Measurements from ENCODE around the gene PHACTR1. TPM values are rescaled to one million over a fixed set of nuclear protein-coding genes. Genes with fewer than 3 reads are reported as not detected.

PHACTR1 gene
- total and polyA plus RNA-seq, 2 of the 4 experiments (the other 2 are of a cell fraction), result not detected

DNA sequence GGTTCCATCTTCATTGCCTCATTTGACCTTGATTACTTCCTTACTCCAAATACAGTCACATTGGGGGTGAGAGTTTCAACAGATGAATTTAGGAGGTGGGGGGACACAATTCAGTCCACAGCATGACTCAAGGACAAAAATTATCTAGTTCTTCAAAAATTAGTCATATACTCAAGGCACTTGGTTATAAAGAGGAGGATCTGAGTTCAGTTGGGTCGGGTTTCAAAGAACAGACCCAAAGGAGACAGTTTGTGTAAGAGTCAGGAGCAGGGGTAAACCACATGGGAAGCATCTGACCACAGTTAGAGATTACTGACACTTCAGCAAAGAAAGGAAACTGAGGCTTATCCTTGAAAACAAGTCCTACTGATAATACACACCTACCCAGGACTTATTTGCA lies 473.8 kb downstream of the PHACTR1 start:
- Histone ChIP-seq H3K4ac (ENCODE audit: low read depth, low read length) (no peak overlapping the region), H4K5ac (ENCODE audit: low read depth, low read length) (no peak overlapping the region), H3K4me1 (ENCODE audit: control insufficient read depth, insufficient read depth, low read length) (no peaks in the 10 kb centered on the region), H2AK5ac (ENCODE audit: low read depth, low read length) (no peak overlapping the region), H3K36me3 (ENCODE audit: control insufficient read depth, insufficient read depth, low read length) (no peaks in the 10 kb centered on the region), H3K56ac (ENCODE audit: extremely low read depth, insufficient read depth, low read length) (no peak overlapping the region), H3K27ac (ENCODE audit: insufficient read depth, low read length) (no peak overlapping the region), H3K9me3 (ENCODE audit: control insufficient read depth, insufficient read depth, low read length) (no peaks in the 10 kb centered on the region), H2BK15ac (ENCODE audit: low read depth, low read length) (no peak overlapping the region), H4K91ac (ENCODE audit: insufficient read depth, low read depth, low read length) (no peak overlapping the region), H3K4me3 (ENCODE audit: insufficient read depth, low read depth, low read length) (no peak overlapping the region), H3K18ac (ENCODE audit: low read depth, low read length) (no peak overlapping the region), H3K14ac (replicated peaks; ENCODE audit: low read depth, low read length) (no peak overlapping the region), H3K9ac (ENCODE audit: low read depth, low read length) (no peak overlapping the region), H3K23ac (ENCODE audit: low read depth, low read length) (no peak overlapping the region), H2AK9ac (replicated peaks; ENCODE audit: low read depth, low read length, poor library complexity) (no peak overlapping the region), H2BK5ac (ENCODE audit: low read depth, low read length, poor library complexity, severe bottlenecking) (no peak overlapping the region), H4K8ac (ENCODE audit: low read depth in 2 of 2, low read length in 2 of 2) (no peak overlapping the region), H2AFZ (replicated peaks; ENCODE audit: low read length, poor library complexity) (no peak overlapping the region), H3K79me1 (ENCODE audit: low read depth in 1 of 2, low read length in 2 of 2) (no peaks in the 10 kb centered on the region), H3K9me1 (ENCODE audit: insufficient read depth, low read length) (no peaks in the 10 kb centered on the region), H2BK120ac (ENCODE audit: low read depth, low read length) (no peak overlapping the region), H3K4me2 (ENCODE audit: low read depth, low read length) (no peak overlapping the region), H3K27me3 (ENCODE audit: control insufficient read depth, insufficient read depth, low read length) (peaks cover 7% of the 10 kb centered on the region; the same call in 1 of the 2 replicates), H2BK20ac (ENCODE audit: low read depth, low read length) (no peak overlapping the region), H4K20me1 (ENCODE audit: insufficient read depth, low read length) (no peaks in the 10 kb centered on the region)
- TF ChIP-seq BHLHE40 (IDR thresholded peaks at IDR 0.05; ENCODE audit: low read depth, low read length), result no peak
- TF ChIP-seq CEBPB (IDR thresholded peaks at IDR 0.05; ENCODE audit: low read depth, low read length), result no peak
- TF ChIP-seq MAZ (IDR thresholded peaks at IDR 0.05; ENCODE audit: borderline replicate concordance, low read depth, low read length), result no peak
- dilution Hi-C loops (cut with HindIII; ENCODE audit: low sequenced_read_pairs, unreplicated experiment), result no loop called here
- intact Hi-C loops (cut with micrococcal nuclease), result no loop called here
- no TSS peak for BruUV-seq (replicated peaks)
- ChIA-PET CTCF (no interaction called here), POLR2A (ENCODE audit: unreplicated experiment) (no interaction called here)
- no peak for ATAC-seq (ENCODE audit: low read depth)
- DNase-seq, result no peak
- in situ Hi-C loops (cut with MboI; ENCODE audit: low sequenced_read_pairs), result loop anchor here (25.0 kb wide), 1 partner anchor 347 kb away; no protein-coding TSS in a partner anchor
- WGBS, 2 experiments (ENCODE audit: extremely low coverage in 2 of 2, insufficient read length in 1 of 2), result no CpG with 5 or more reads among the region's 1 CpG
